ENCODE measurements around the gene CCDC144A.
A peak's percentile ranks its signal among the peaks of the same experiment; 100 is the strongest.
"Not testable (repeated sequence)": the region's sequence is repeated elsewhere in the genome, so short reads cannot be mapped to it uniquely, and the experiment has no call there.

Gene CCDC144A

GRCh38 chr17:16689731-16690281 lies at the start of gene CCDC144A:
Gene CCDC144A (plus strand): TSS chr17:16690241. CDS start chr17:16690401, 160 bp downstream.
- peak in 6 of 56 donors; percentile 21 to 77 (median 51) for DNase-seq

DNA sequence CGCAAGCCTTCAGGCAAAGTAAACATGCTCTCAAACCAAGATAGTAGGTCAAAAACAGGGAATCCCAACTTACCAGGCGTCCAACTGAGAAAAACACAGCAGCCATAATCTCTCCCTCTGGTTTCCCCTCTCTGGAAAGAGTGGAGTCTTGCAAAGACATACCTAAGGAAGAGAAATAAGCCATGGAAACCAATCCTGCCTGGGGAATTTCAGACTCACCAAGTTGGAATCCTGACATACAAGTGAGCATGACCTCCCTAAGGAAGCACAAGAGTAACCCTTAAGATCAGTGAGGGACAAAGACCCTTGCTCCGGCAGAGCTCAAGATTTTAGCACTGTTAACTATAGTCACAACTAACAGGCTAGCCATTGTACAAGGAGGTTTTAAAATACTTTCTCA lies 40.5 kb upstream of the CCDC144A start:
- no peak for DNase-seq

GRCh38 chr17:16652252-16652651 lies 37.8 kb upstream of the CCDC144A start:
- DNase-seq, result no peak

GRCh38 chr17:16652847-16653366 lies 37.1 kb upstream of the CCDC144A start:
- peak in 1 of 56 donors; percentile 8 for DNase-seq

GRCh38 chr17:16653367-16654041 lies 36.5 kb upstream of the CCDC144A start, which contains the start of gene ZNF624:
Gene ZNF624 (minus strand): TSS chr17:16653850.
- peak in 55 of 56 donors; percentile 60 to 94 (median 84) for DNase-seq

DNA sequence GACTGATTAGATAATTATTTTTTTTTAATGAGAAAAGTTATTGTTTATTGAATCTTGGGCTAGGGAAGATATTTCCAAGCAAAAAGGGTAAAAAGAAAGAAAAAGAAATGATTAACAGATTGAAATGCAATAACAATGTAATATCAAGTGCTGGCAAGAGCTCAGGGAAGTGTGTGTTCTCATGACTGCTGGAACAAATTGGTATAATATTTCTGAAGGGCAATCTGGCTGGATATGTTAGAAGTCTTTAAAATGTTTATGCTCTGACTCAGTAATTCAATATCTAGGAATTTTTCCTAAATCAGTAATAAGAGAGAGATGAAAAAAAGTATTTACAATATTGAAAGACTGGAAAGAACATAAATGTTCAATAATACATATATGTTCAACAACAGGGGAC lies 28.8 kb upstream of the CCDC144A start:
- DNase-seq, result no peak

DNA sequence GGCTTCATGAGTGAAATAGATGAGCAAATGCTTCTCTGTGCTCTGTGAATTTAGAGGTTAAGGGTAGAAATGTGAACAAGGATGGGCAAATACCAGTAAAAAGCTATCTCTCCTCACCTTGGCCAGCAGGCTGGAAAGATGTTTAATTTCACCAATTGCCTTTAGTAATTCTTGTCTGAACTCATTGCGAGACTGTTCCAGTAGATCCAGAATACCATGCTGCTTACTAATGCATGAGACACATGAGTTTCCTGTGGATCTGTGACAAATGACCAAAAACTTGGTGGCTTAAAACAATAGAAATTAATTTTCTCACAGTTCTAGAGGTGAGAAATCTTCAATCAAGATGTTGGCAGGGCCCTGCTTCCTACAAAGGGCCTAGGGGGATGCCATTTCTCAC lies 27.1 kb upstream of the CCDC144A start:
- no peak for DNase-seq

DNA sequence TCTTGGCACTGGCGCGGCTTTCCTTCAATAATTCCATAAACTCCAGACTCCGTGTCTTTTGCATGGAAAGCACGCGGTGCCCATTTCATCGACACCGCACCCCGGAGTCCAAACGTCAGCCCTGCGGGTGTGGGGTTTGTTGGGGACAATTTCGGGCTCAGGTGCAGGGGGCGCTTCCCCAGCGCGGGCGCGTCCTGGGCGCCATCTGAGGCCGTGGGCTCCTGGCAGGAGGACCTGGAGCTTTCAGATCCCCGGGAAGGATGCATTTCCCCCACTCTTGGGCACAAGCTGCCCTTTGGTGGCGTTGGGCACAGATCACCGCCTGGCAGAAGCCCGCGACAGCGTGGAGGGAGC lies 23.5 kb upstream of the CCDC144A start:
- DNase-seq, result not testable (repeated sequence)

- DNase-seq, result peak in 32 of 56 donors; percentile 8 to 63 (median 40)
These were observed 23.0 kb upstream of the CCDC144A start for GRCh38 chr17:16666907-16667636.

GRCh38 chr17:16676676-16677268 lies 13.3 kb upstream of the CCDC144A start:
- no peak for DNase-seq

DNA sequence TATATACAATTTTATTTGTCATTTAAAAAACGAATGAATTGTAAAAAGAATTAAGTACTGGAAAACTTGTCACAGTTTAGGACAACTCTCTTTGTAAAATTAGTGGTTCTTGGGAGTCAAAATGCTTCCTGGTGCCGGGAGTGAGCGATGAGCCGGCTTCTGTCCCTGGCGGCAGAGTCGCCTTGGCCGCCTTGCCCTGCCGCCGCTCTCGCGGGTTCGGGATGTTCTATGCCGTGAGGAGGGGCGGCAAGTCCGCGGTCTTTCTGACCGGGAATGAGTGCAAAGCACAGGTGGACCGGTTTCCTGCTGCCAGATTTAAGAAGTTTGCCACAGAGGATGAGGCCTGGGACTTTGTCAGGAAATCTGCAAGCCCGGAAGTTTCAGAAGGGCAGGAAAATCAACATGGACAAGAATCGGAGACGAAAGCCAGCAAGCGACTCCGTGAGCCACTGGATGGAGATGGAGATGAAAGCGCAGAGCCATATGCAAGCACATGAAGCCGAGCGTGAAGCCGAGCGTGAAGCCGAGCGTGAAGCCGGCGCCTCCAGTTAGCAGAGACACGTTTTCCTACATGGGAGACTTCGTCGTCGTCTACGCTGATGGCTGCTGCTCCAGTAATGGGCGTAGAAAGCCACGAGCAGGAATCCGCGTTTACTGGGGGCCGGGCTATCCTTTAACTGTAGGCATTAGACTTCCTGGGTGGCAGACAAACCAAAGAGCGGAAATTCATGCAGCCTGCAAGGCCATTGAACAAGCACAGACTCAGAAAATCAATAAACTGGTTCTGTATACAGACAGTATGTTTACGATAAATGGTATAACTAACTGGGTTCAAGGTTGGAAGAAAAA lies 6.5 kb upstream of the CCDC144A start:
- peak in 1 of 56 donors; percentile 20 for DNase-seq

DNA sequence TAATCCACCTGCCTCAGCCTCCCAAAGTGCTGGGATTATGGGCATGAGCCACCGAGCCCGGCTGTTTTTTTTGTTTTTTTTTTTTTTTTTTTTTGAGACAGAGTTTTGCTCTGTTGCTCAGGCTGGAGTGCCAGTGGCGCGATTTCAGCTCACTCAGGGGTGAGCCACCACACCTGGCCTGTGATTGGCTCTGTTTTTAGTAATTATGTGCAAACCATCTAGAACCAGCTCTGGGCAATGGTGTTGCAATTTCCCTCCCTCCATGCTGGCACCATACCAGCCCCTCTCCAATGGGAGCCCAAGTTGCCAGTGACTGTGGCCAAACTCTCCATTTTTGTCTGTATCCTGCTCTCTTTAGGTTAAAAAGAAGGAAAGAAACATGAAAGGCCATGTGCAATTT lies 4.0 kb upstream of the CCDC144A start:
- not testable (repeated sequence) for DNase-seq

DNA sequence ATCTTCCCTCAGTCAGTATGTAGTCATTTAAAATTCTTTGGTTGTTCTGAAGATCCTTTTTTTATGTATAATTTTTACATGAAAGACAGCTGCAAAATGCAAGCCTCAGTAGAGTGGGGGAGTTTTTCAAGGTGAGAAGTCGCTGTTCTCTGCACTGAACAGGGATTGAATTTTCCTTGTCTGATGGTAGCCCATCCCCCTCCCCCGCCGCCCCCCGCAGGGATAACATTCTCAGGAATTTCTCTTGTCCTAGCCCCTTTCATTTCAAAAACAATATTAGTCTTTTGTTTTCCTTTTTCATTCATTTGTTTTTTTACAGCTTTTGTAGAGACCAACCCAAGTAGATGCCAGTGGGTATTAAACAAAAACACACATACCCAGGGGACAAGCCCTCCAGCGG lies 2.9 kb upstream of the CCDC144A start:
- not testable (repeated sequence) for DNase-seq

- not testable (repeated sequence) for DNase-seq
These were observed 406 bp downstream of the CCDC144A start for GRCh38 chr17:16690447-16690846.

GRCh38 chr17:16697603-16698002 lies 7.6 kb downstream of the CCDC144A start:
- DNase-seq, result not testable (repeated sequence)

DNA sequence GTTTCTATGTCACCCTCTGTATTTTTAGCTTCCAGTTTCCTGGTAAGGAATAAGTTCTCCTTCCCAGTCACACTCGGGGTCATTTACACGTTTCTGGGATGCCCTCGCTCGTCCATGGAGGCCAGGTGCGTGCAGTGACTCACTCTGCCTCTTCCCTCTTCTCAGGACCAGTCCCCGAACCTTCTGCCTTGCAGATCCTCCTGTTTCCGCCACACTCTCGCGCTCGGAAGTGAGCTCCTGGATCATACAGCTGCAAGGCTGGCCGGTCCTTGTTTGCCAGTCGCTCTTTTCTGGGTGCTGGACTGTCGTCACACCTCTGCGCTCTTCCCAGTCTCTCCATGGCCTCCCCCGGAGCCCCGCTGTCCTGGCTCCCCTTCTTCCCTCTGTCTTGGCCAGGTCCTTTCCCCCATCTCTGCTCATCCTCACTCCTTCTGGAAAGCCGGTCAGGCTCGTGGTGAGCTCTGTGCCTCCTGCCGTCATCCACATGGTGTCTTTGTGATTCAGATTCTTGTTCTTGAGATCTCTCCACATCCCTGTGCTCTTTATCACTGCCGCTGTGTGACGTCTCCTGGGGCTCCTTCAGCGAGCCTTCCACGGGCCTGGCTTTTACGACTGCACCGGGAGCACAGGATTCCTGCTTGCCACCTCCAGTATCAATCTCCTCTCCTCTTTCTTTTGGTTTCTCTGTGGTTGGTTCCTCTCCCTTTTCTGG lies 55.6 kb downstream of the CCDC144A start:
- peak in 1 of 56 donors; percentile 1 for DNase-seq

DNA sequence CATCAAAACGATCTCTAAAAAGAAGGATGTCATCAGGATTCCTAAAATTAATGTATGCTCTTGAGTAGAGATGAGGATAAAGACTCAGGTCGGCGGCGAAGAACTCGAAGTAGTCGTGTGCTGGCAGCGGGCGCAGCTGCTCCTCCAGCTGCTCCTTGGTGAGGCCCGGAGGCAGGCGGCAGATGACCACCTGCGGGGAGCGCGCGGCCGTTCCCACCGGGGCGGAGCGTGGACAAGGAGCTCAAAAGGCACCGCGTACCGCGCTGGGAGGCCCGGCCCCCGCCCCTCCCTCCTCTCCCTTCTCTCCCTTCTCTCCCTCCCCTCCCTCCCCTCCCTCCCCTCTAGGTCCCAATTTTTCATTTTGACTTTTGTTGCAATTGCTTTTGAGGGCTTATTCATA lies 56.5 kb downstream of the CCDC144A start:
- not testable (repeated sequence) for DNase-seq

- DNase-seq, result not testable (repeated sequence)
These were observed 60.5 kb downstream of the CCDC144A start for GRCh38 chr17:16750515-16750914.

- DNase-seq, result peak in 4 of 56 donors; percentile 9 to 23 (median 12)
These were observed 61.3 kb downstream of the CCDC144A start for GRCh38 chr17:16751224-16751923.

Data from amygdala (tissue), 56 donors.